A549 treated with AZD2906 at 1 μM for 4 hours (cell line): Measurements from ENCODE around the gene GAB2. TPM values are rescaled to one million over a fixed set of nuclear protein-coding genes. Genes with fewer than 3 reads are reported as not detected.

Experiments
- total RNA-seq: library from RNA; stranded (reverse); fragments of 200-300 nt; extraction: Qiagen RNA extraction; gene quantifications from 5 replicates; pipeline ENCODE4 v1.2.3, GENCODE V29; 2022

GAB2 gene, protein sequence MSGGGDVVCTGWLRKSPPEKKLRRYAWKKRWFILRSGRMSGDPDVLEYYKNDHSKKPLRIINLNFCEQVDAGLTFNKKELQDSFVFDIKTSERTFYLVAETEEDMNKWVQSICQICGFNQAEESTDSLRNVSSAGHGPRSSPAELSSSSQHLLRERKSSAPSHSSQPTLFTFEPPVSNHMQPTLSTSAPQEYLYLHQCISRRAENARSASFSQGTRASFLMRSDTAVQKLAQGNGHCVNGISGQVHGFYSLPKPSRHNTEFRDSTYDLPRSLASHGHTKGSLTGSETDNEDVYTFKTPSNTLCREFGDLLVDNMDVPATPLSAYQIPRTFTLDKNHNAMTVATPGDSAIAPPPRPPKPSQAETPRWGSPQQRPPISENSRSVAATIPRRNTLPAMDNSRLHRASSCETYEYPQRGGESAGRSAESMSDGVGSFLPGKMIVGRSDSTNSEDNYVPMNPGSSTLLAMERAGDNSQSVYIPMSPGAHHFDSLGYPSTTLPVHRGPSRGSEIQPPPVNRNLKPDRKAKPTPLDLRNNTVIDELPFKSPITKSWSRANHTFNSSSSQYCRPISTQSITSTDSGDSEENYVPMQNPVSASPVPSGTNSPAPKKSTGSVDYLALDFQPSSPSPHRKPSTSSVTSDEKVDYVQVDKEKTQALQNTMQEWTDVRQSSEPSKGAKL
- 3.4 to 5.5 TPM (median 4.6 TPM) in 5 replicates for total RNA-seq

GRCh38 chr11:78417175-78417887 is at the start of gene GAB2:
Gene GAB2 (minus strand): TSS chr11:78417820. CDS start chr11:78417720, 100 bp downstream.

GRCh38 chr11:78188286-78189173 is 229.1 kb downstream of the GAB2 start, which contains the start of the genes KCTD21 and USP35:
Gene KCTD21 (minus strand): TSS chr11:78188626. CDS start chr11:78174554, 14,072 bp downstream.
Gene USP35 (plus strand): TSS chr11:78188919. CDS start chr11:78196246, 7,327 bp downstream.

Other genes starting within 250 kb of the GAB2 start
- 7.4 to 9.3 TPM (median 8.4 TPM) in 5 replicates for gene KCTD21, start 229.2 kb downstream of the GAB2 start, total RNA-seq
- 7.0 to 8.7 TPM (median 8.3 TPM) in 5 replicates for gene USP35, start 228.9 kb downstream of the GAB2 start, total RNA-seq
- gene NARS2, start 157.0 kb upstream of the GAB2 start, total RNA-seq: 16.0 to 21.3 TPM (median 16.8 TPM) in 5 replicates